ENCODE measurements around the gene BTBD1.
A peak's percentile ranks its signal among the peaks of the same experiment; 100 is the strongest.

BTBD1 gene

GRCh38 chr15:83066734-83067637 lies at the start of gene BTBD1:
TSS of gene BTBD1 (minus strand) at chr15:83067252. CDS start at chr15:83067151, 101 bp downstream.
- DNase-seq (ENCODE audit: low read depth in 2 of 2), result peak; percentile 89

GRCh38 chr15:83115831-83116565 lies 48.9 kb upstream of the BTBD1 start:
- no peak for DNase-seq (ENCODE audit: low read depth in 2 of 2)

- DNase-seq (ENCODE audit: low read depth in 2 of 2), result no peak
Observed at GRCh38 chr15:83115410-83115809, 48.4 kb upstream of the BTBD1 start.

GRCh38 chr15:83114856-83115255 lies 47.8 kb upstream of the BTBD1 start:
- DNase-seq (ENCODE audit: low read depth in 2 of 2), result no peak

- DNase-seq (ENCODE audit: low read depth in 2 of 2), result no peak
Observed at GRCh38 chr15:83113881-83114674, 47.0 kb upstream of the BTBD1 start.

- no peak for DNase-seq (ENCODE audit: low read depth in 2 of 2)
Observed at GRCh38 chr15:83112956-83113299, 45.9 kb upstream of the BTBD1 start.

GRCh38 chr15:83112233-83112955 lies 45.3 kb upstream of the BTBD1 start:
- DNase-seq (ENCODE audit: low read depth in 2 of 2), result peak; percentile 13 to 20

- no peak for DNase-seq (ENCODE audit: low read depth in 2 of 2)
Observed at GRCh38 chr15:83111149-83111548, 44.1 kb upstream of the BTBD1 start.

- DNase-seq (ENCODE audit: low read depth in 2 of 2), result no peak
Observed at GRCh38 chr15:83110381-83110780, 43.3 kb upstream of the BTBD1 start.

GRCh38 chr15:83109532-83109931 lies 42.5 kb upstream of the BTBD1 start:
- no peak for DNase-seq (ENCODE audit: low read depth in 2 of 2)

GRCh38 chr15:83108266-83109219 lies 41.5 kb upstream of the BTBD1 start:
- DNase-seq (ENCODE audit: low read depth in 2 of 2), result peak in 1 of 2 experiments; percentile 6

- DNase-seq (ENCODE audit: low read depth in 2 of 2), result no peak
Observed at GRCh38 chr15:83107841-83108181, 40.8 kb upstream of the BTBD1 start.

- DNase-seq (ENCODE audit: low read depth in 2 of 2), result no peak
Observed at GRCh38 chr15:83106994-83107840, 40.2 kb upstream of the BTBD1 start, which contains the start of gene TM6SF1. TSS of gene TM6SF1 (plus strand) at chr15:83107645. CDS start at chr15:83107681, 36 bp downstream.

- DNase-seq (ENCODE audit: low read depth in 2 of 2), result no peak
Observed at GRCh38 chr15:83105440-83105839, 38.4 kb upstream of the BTBD1 start.

GRCh38 chr15:83104141-83104540 lies 37.1 kb upstream of the BTBD1 start:
- DNase-seq (ENCODE audit: low read depth in 2 of 2), result no peak

- DNase-seq (ENCODE audit: low read depth in 2 of 2), result no peak
Observed at GRCh38 chr15:83102346-83102745, 35.3 kb upstream of the BTBD1 start.

GRCh38 chr15:83100097-83100646 lies 33.1 kb upstream of the BTBD1 start:
- no peak for DNase-seq (ENCODE audit: low read depth in 2 of 2)

- DNase-seq (ENCODE audit: low read depth in 2 of 2), result no peak
Observed at GRCh38 chr15:83099290-83099689, 32.2 kb upstream of the BTBD1 start.

- DNase-seq (ENCODE audit: low read depth in 2 of 2), result no peak
Observed at GRCh38 chr15:83098079-83098478, 31.0 kb upstream of the BTBD1 start.
